Ishikawa (cell line): ENCODE data around the gene CTNND2.
A peak's percentile ranks its signal among the peaks of the same experiment; 100 is the strongest.

Experiments
- CEBPB ChIP-seq: IDR thresholded peaks from 2 replicates; pipeline ENCODE4 v1.6.1; 2012
- CREB1 ChIP-seq: IDR thresholded peaks from 2 replicates; pipeline ENCODE4 v1.6.1; 2012; ENCODE audit warnings: low read depth
- EGR1 ChIP-seq: IDR thresholded peaks from 2 replicates; pipeline ENCODE4 v1.6.1; 2012
- EP300 ChIP-seq: IDR thresholded peaks from 2 replicates; pipeline ENCODE4 v1.6.1; 2012; ENCODE audit warnings: borderline replicate concordance
- FOXM1 ChIP-seq: IDR thresholded peaks from 2 replicates; pipeline ENCODE4 v1.6.1; 2012; ENCODE audit warnings: low read depth, borderline replicate concordance
- MAX ChIP-seq: IDR thresholded peaks from 2 replicates; pipeline ENCODE4 v1.6.1; 2012
- NFIC ChIP-seq: IDR thresholded peaks from 2 replicates; pipeline ENCODE4 v1.6.1; 2012
- RAD21 ChIP-seq: IDR thresholded peaks from 2 replicates; pipeline ENCODE4 v1.6.1; 2012; ENCODE audit warnings: low read depth
- REST ChIP-seq: IDR thresholded peaks from 2 replicates; pipeline ENCODE4 v1.6.1; 2012; ENCODE audit warnings: low read depth, mild to moderate bottlenecking
- TAF1 ChIP-seq: IDR thresholded peaks from 2 replicates; pipeline ENCODE4 v1.6.1; 2012; ENCODE audit warnings: low read depth, mild to moderate bottlenecking
- TCF12 ChIP-seq: IDR thresholded peaks from 2 replicates; pipeline ENCODE4 v1.6.1; 2012; ENCODE audit warnings: low read depth
- TEAD4 ChIP-seq: IDR thresholded peaks from 2 replicates; pipeline ENCODE4 v1.6.1; 2012
- YY1 ChIP-seq: IDR thresholded peaks from 2 replicates; pipeline ENCODE4 v1.6.1; 2012; ENCODE audit warnings: low read depth
- ZBTB7A ChIP-seq: IDR thresholded peaks from 2 replicates; pipeline ENCODE4 v1.6.1; 2012; ENCODE audit warnings: low read depth
- TF ChIP-seq, protein P1 (sequence below): IDR thresholded peaks from 2 replicates; pipeline ENCODE4 v1.6.1; 2012

The CTNND2 gene

DNA sequence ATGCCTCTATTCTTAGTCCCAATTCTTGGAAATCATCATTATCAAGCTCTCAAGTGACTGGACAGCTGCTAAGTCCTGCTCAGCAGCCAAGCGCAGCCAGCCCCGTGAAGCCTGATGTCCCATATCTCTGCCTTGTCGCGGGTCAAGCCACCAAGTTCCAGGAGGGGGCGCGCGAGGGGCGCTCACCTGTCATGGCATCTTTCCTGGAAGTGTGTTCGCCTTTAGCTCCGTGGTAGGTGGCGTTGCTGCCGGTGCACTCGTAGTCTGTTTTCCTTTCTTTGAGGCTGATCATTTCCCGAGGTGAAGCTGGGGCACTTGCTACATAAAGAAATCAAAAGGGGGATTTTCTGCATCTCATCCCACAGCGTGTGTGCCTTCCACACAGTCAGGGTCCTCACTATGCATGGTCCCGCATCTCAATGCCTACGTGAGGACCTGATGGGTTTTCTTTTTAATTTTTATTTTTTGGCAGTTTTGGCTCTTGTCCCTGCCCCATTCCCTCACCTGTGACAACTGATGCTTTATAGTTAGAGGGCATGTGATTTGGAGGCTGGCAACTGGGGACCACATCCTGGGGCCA, 916.2 kb downstream of the CTNND2 start:
- TF ChIP-seq RAD21: peak; percentile 72
- TF ChIP-seq EGR1: no peak
- TF ChIP-seq YY1: peak; percentile 45; the same call in 1 of the 2 replicates

DNA sequence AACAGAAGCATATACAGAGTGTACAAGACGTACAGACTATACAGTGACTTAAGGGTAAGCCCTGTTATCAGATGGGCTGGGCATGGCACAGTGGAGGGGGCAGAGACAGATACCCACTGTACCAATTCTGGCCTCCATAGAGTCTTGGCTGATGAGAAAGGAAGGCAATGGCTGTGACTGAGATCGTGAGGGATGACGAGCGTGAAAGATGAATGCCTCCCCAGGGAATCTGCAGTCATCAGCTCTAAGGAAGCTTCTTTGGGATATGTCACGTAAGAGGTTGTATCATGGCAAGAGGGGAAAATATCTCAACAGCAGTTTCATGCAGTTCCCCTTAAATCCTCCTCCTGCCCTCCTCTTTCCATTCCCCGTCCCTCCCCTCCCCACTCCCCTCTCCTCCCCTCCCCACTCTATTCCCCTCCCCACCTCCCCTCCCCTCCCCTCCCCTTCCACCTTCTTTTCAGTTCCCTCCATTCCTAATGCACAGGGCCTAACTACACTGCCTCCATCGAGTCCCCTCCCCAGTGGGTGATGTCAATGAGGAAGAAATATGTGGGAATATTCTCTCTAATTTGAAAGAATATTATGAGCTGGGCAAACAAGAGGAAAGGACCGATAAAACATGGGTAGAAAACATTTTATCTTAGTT, 916.8 kb downstream of the CTNND2 start:
- TF ChIP-seq, protein P1, sequence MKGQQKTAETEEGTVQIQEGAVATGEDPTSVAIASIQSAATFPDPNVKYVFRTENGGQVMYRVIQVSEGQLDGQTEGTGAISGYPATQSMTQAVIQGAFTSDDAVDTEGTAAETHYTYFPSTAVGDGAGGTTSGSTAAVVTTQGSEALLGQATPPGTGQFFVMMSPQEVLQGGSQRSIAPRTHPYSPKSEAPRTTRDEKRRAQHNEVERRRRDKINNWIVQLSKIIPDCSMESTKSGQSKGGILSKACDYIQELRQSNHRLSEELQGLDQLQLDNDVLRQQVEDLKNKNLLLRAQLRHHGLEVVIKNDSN: no peak
- TF ChIP-seq TEAD4 (no peak), TAF1 (no peak), EGR1 (no peak), RAD21 (no peak), REST (no peak), FOXM1 (no peak), YY1 (no peak), TCF12 (no peak), ZBTB7A (no peak), CEBPB (no peak), NFIC (no peak), EP300 (no peak), CREB1 (no peak)

- no peak for TF ChIP-seq TCF12
- no peak for TF ChIP-seq YY1
- no peak for TF ChIP-seq REST
- TF ChIP-seq ZBTB7A: no peak
- no peak for TF ChIP-seq FOXM1
- no peak for TF ChIP-seq CEBPB
- TF ChIP-seq MAX: no peak
Measured at GRCh38 chr5:10985721-10986110, 918.5 kb downstream of the CTNND2 start.

DNA sequence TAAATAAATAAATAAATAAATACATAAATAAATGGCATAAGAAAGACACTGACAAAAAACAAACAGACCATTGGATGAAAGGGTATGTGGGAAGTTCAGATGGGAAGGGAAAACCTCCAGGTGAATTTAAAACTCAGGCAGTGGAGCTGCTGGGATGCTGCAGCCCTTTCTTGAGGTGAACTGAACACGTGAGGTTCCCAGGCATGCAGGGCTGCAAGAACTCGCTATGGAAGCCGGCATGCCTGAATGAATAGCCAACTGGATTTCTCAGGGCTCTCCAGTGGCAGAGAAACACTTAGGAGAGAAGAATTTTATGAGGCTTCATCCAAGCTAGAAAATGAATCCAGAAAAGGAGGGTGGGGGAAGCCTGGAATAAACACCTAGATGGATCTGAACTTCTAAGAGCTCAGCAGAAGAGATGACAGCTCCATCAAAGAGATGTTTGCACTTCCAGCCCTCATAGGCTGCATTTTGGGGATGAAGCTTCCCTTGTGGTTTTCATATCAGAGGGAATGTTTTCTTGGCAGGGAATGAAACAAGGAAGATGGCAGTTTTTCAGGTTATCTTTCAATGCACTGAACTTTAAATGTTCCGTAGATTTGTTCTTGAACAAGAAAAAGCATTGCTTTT, 919.0 kb downstream of the CTNND2 start:
- TF ChIP-seq FOXM1 (no peak), REST (no peak), EP300 (no peak), MAX (no peak), RAD21 (no peak), TCF12 (no peak), CEBPB (no peak), TEAD4 (no peak), TAF1 (no peak), CREB1 (no peak), ZBTB7A (no peak), YY1 (no peak), EGR1 (no peak), NFIC (no peak)
- TF ChIP-seq, protein P1: no peak
